HepG2 (cell line): Measurements from ENCODE around the gene NMNAT1. TPM values are rescaled to one million over a fixed set of nuclear protein-coding genes. Genes with fewer than 3 reads are reported as not detected.

Source experiments
- ADNP ChIP-seq: sonication (generic); formaldehyde crosslinking; IDR thresholded peaks from 2 replicates; pipeline ENCODE4 v1.4.0; 2020; ENCODE audit warnings: missing genetic modification reagents
- ATF3 ChIP-seq: sonication (generic); formaldehyde crosslinking; IDR thresholded peaks from 2 replicates; pipeline ENCODE4 v1.4.0; 2020; ENCODE audit warnings: missing genetic modification reagents
- FOXA3 ChIP-seq: IDR thresholded peaks from 2 replicates; pipeline ENCODE4 v1.6.1; 2016; ENCODE audit warnings: missing genetic modification reagents, missing compliant biosample characterization
- HCFC1 ChIP-seq: fragments of 150-350 bp; IDR thresholded peaks from 2 replicates; pipeline ENCODE4 v1.6.1; 2014; ENCODE audit warnings: low read depth, low read length
- HDAC2 ChIP-seq: sonication (generic); formaldehyde crosslinking; IDR thresholded peaks from 2 replicates; pipeline ENCODE4 v1.4.0; 2020; ENCODE audit warnings: missing genetic modification reagents
- HNF4G ChIP-seq, 2 experiments: sonication (generic) in 1 of 2; formaldehyde crosslinking in 1 of 2; IDR thresholded peaks; 2 replicates each; pipeline versions ENCODE4 v1.4.0 to v1.6.1; 2011 to 2020; ENCODE audit warnings: borderline replicate concordance in 2 of 2, low read depth in 2 of 2, mild to moderate bottlenecking in 2 of 2, low read length in 1 of 2, missing genetic modification reagents in 1 of 2, moderate library complexity in 1 of 2
- KDM6A ChIP-seq: IDR thresholded peaks from 2 replicates; pipeline ENCODE4 v1.6.1; 2016; ENCODE audit warnings: low read depth
- KLF15 ChIP-seq: sonication (generic); formaldehyde crosslinking; IDR thresholded peaks from 2 replicates; pipeline ENCODE4 v1.8.1; 2023; ENCODE audit warnings: borderline replicate concordance, mild to moderate bottlenecking, inconsistent platforms, missing genetic modification reagents, mixed read lengths
- MLLT10 ChIP-seq: sonication (generic); formaldehyde crosslinking; IDR thresholded peaks from 2 replicates; pipeline ENCODE4 v1.4.0; 2020; ENCODE audit warnings: missing genetic modification reagents
- MXD1 ChIP-seq: sonication (generic); formaldehyde crosslinking; IDR thresholded peaks from 2 replicates; pipeline ENCODE4 v1.4.0; 2020; ENCODE audit warnings: mild to moderate bottlenecking, missing genetic modification reagents
- RAD51 ChIP-seq: fragments of 450-650 bp; IDR thresholded peaks from 2 replicates; pipeline ENCODE4 v1.6.1; 2016; ENCODE audit warnings: borderline replicate concordance
- RBM22 ChIP-seq: fragments of 200-400 bp; formaldehyde crosslinking; optimal IDR thresholded peaks from 2 replicates; pipeline ENCODE3; 2017; ENCODE audit warnings: mild to moderate bottlenecking, low read length, moderate library complexity
- SETDB1 ChIP-seq: sonication (generic); formaldehyde crosslinking; IDR thresholded peaks from 2 replicates; pipeline ENCODE4 v1.5.1; 2020; ENCODE audit warnings: missing genetic modification reagents, mild to moderate bottlenecking, borderline replicate concordance
- SMC3 ChIP-seq: IDR thresholded peaks from 2 replicates; pipeline ENCODE4 v1.6.1; 2011; ENCODE audit warnings: low read length, improper control_type of control experiment
- SP140L ChIP-seq: sonication (generic); formaldehyde crosslinking; IDR thresholded peaks from 2 replicates; pipeline ENCODE4 v1.4.0; 2020; ENCODE audit warnings: missing genetic modification reagents, borderline replicate concordance
- ZBTB42 ChIP-seq: sonication (generic); formaldehyde crosslinking; IDR thresholded peaks from 2 replicates; pipeline ENCODE4 v1.5.0; 2020; ENCODE audit warnings: mild to moderate bottlenecking, missing genetic modification reagents
- ZNF292 ChIP-seq: sonication (generic); formaldehyde crosslinking; IDR thresholded peaks from 2 replicates; pipeline ENCODE4 v1.8.1; 2022; ENCODE audit warnings: mild to moderate bottlenecking, low read depth, missing genetic modification reagents, borderline replicate concordance
- ZNF317 ChIP-seq: sonication (generic); formaldehyde crosslinking; IDR thresholded peaks from 2 replicates; pipeline ENCODE4 v1.5.0; 2020; ENCODE audit warnings: mild to moderate bottlenecking, missing genetic modification reagents
- ZNF333 ChIP-seq: sonication (generic); formaldehyde crosslinking; IDR thresholded peaks from 2 replicates; pipeline ENCODE4 v1.4.0; 2020; ENCODE audit warnings: mild to moderate bottlenecking, missing genetic modification reagents, borderline replicate concordance
- ZNF44 ChIP-seq: sonication (generic); formaldehyde crosslinking; IDR thresholded peaks from 2 replicates; pipeline ENCODE4 v1.5.1; 2020; ENCODE audit warnings: mild to moderate bottlenecking, missing genetic modification reagents
- ZNF441 ChIP-seq: sonication (generic); formaldehyde crosslinking; IDR thresholded peaks from 2 replicates; pipeline ENCODE4 v1.7.0; 2021; ENCODE audit warnings: missing genetic modification reagents, borderline replicate concordance
- ZNF619 ChIP-seq: sonication (generic); formaldehyde crosslinking; IDR thresholded peaks from 2 replicates; pipeline ENCODE4 v1.4.0; 2020; ENCODE audit warnings: mild to moderate bottlenecking, missing genetic modification reagents
- ZNF644 ChIP-seq: IDR thresholded peaks from 2 replicates; pipeline ENCODE4 v1.6.1; 2016; ENCODE audit warnings: low read depth
- ZNF704 ChIP-seq: sonication (generic); formaldehyde crosslinking; IDR thresholded peaks from 2 replicates; pipeline ENCODE4 v1.8.1; 2023; ENCODE audit warnings: mild to moderate bottlenecking, inconsistent platforms, moderate library complexity, missing genetic modification reagents, borderline replicate concordance
- ZNF761 ChIP-seq: sonication (generic); formaldehyde crosslinking; conservative IDR thresholded peaks from 2 replicates; pipeline ENCODE4 v1.4.0; 2020; ENCODE audit warnings: mild to moderate bottlenecking, missing genetic modification reagents
- ZSCAN25 ChIP-seq: sonication (generic); formaldehyde crosslinking; IDR thresholded peaks from 2 replicates; pipeline ENCODE4 v1.8.0; 2022; ENCODE audit warnings: mild to moderate bottlenecking, missing genetic modification reagents
- polyA plus RNA-seq, 8 experiments: library from polyadenylated mRNA; depleted of rRNA in 3 of 8; stranded (reverse) in 7 of 8; unstranded in 1 of 8; fragments of >200 nt; fragmentation: Illumina TruSeq in 4 of 8; extraction: Trizol in 4 of 8; gene quantifications; 2 replicates each; pipeline versions ENCODE4 v1.2.1 to v1.2.3, GENCODE V29; 2011 to 2016; ENCODE audit warnings: low read depth in 4 of 8, missing spikeins in 1 of 8, mixed read lengths in 1 of 8; ENCODE audit not compliant: insufficient read depth in 1 of 8
- total RNA-seq, 5 experiments: library from RNA; depleted of rRNA; stranded (reverse); fragments of >200 nt; fragmentation: Illumina TruSeq; extraction: Trizol; gene quantifications; 2 replicates each; pipeline ENCODE4 v1.2.3, GENCODE V29; 2016; ENCODE audit warnings: low read depth in 1 of 5
- TF ChIP-seq, protein P1 (sequence below): sonication (generic); formaldehyde crosslinking; IDR thresholded peaks from 2 replicates; pipeline ENCODE4 v1.5.0; 2020; ENCODE audit warnings: missing genetic modification reagents, mild to moderate bottlenecking, borderline replicate concordance

NMNAT1 gene
- total and polyA plus RNA-seq, 2 of the 13 experiments (the other 11 are each of a cell fraction or from before 2014, with no cell fraction given) = 5.6 to 12.2 TPM

DNA sequence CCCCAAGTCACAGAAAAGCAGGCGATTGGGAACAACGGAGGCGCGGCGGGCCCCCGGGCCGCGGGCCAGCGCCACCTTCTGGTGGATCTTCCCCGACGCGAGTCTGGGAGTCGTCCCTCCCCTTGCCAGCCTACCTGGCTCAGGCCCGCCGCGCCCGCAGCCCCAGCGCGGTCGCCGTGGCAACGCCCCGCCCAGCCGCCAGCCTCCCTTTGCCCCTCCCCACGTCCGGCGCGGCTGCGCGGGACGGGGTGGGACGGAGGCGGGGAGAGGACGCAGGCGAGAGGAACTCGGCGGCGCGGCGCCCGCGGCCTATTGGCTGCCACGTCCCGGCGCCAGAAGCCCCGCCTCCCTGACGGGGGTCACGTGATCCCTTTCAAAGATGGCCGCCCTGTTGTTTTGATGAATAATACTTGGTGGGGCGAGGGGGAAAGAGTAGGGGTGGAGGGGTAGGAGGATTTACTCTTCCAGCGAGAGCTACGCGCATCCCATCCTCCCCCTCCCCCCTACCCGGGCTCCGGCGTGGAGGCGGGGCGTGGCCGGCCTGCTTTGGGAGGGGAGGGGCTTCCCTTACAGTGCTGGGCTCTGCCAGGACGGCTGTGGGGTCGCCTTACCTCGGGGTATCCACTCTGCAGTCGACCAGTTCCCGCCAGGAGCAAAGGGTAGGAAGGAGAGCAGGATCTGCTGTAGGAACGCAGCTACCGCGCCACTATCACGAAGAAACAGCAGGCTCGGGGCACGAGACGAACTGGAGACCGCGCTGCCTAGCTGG lies 89.5 kb downstream of the NMNAT1 start, which contains the start of gene UBE4B (continued):
- TF ChIP-seq, protein P1, sequence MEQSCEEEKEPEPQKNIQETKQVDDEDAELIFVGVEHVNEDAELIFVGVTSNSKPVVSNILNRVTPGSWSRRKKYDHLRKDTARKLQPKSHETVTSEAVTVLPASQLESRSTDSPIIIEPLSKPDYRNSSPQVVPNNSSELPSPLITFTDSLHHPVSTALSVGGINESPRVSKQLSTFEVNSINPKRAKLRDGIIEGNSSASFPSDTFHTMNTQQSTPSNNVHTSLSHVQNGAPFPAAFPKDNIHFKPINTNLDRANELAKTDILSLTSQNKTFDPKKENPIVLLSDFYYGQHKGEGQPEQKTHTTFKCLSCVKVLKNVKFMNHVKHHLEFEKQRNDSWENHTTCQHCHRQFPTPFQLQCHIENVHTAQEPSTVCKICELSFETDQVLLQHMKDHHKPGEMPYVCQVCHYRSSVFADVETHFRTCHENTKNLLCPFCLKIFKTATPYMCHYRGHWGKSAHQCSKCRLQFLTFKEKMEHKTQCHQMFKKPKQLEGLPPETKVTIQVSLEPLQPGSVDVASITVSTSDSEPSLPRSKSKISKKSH (CRISPR knock-in tag) = no peak
- no peak for TF ChIP-seq ZNF644 (CRISPR knock-in tag)
- TF ChIP-seq MXD1 (CRISPR knock-in tag) = 0 out of 2 replicates have a peak, but pooled peaks have one; percentile 44
- TF ChIP-seq MLLT10 (CRISPR knock-in tag) = no peak
- TF ChIP-seq SETDB1 = no peak
- no peak for TF ChIP-seq KDM6A (CRISPR knock-in tag)
- TF ChIP-seq HDAC2 = peak; percentile 44; the same call in 1 of the 2 replicates
- peak; percentile 29; the same call in 1 of the 2 replicates for TF ChIP-seq ATF3 (CRISPR knock-in tag)
- no peak for TF ChIP-seq RBM22
- peak; percentile 45; the same call in 1 of the 2 replicates for TF ChIP-seq SMC3
- 0 out of 2 replicates have a peak, but pooled peaks have one; percentile 26 for TF ChIP-seq HCFC1
- TF ChIP-seq SP140L (CRISPR knock-in tag) = no peak
- TF ChIP-seq ZNF619 (CRISPR knock-in tag) = no peak
- TF ChIP-seq ZNF44 (CRISPR knock-in tag) = no peak
- TF ChIP-seq ADNP (CRISPR knock-in tag) = no peak
- TF ChIP-seq ZNF333 (CRISPR knock-in tag) = no peak
- peak; percentile 21; the same call in 1 of the 2 replicates for TF ChIP-seq FOXA3 (CRISPR knock-in tag)
- TF ChIP-seq RAD51 = peak; percentile 98
- TF ChIP-seq ZNF441 (CRISPR knock-in tag) = no peak
- TF ChIP-seq ZBTB42 (CRISPR knock-in tag) = no peak
- no peak for TF ChIP-seq ZNF292 (CRISPR knock-in tag)
- 0 out of 2 replicates have a peak, but pooled peaks have one; percentile 19 for TF ChIP-seq ZNF761 (CRISPR knock-in tag)
- no peak for TF ChIP-seq ZNF317 (CRISPR knock-in tag)
- TF ChIP-seq HNF4G (IDR thresholded peaks at IDR 0.05; ENCODE audit: borderline replicate concordance, low read depth, low read length) = no peak
- TF ChIP-seq HNF4G (CRISPR knock-in tag; IDR thresholded peaks at IDR 0.05; ENCODE audit: borderline replicate concordance, low read depth) = no peak
- TF ChIP-seq ZNF704 (CRISPR knock-in tag) = no peak
- no peak for TF ChIP-seq KLF15 (CRISPR knock-in tag)
- peak; percentile 99 for TF ChIP-seq ZSCAN25
